HCT116 (cell line): ENCODE results near the gene CNST.

ENCODE experiments used
- CEBPB ChIP-seq: IDR thresholded peaks from 2 replicates; pipeline ENCODE4 v1.6.1; 2012; ENCODE audit warnings: low read depth
- CTCF ChIP-seq, 3 experiments: fragments of 200-600 bp in 1 of 3; sonication (generic) in 1 of 3; IDR thresholded peaks in 2 of 3; conservative IDR thresholded peaks in 1 of 3; 2 replicates each; pipeline ENCODE4 v1.5.1; 2012 to 2017; ENCODE audit warnings: low read depth in 2 of 3, low read length in 2 of 3, antibody characterized with exemption in 1 of 3, borderline replicate concordance in 1 of 3, control low read depth in 1 of 3, mild to moderate bottlenecking in 1 of 3, mixed read lengths in 1 of 3, mixed run types in 1 of 3, moderate library complexity in 1 of 3; ENCODE audit not compliant: insufficient read depth in 1 of 3
- EZH2 ChIP-seq: fragments of 200-600 bp; sonication (generic); IDR thresholded peaks from 2 replicates; pipeline ENCODE4 v1.6.1; 2017; ENCODE audit warnings: antibody characterized with exemption, mixed run types
- MAX ChIP-seq: IDR thresholded peaks from 2 replicates; pipeline ENCODE4 v1.6.1; 2012
- POLR2A ChIP-seq: IDR thresholded peaks from 2 replicates; pipeline ENCODE4 v1.7.0; 2011; ENCODE audit warnings: borderline replicate concordance; ENCODE audit not compliant: insufficient read depth, insufficient read length; ENCODE audit errors: extremely low read depth
- POLR2AphosphoS5 ChIP-seq: IDR thresholded peaks from 2 replicates; pipeline ENCODE4 v1.6.1; 2011; ENCODE audit warnings: mild to moderate bottlenecking, low read depth, low read length, moderate library complexity
- SRF ChIP-seq: IDR thresholded peaks from 2 replicates; pipeline ENCODE4 v1.6.1; 2012; ENCODE audit warnings: low read depth
- YY1 ChIP-seq: IDR thresholded peaks from 2 replicates; pipeline ENCODE4 v1.6.1; 2011; ENCODE audit warnings: low read length, low read depth, moderate library complexity, mild to moderate bottlenecking; ENCODE audit not compliant: insufficient replicate concordance; ENCODE audit errors: extremely low read depth
- ZBTB33 ChIP-seq: IDR thresholded peaks from 2 replicates; pipeline ENCODE4 v1.6.1; 2011; ENCODE audit warnings: mild to moderate bottlenecking, low read length, moderate library complexity; ENCODE audit not compliant: insufficient replicate concordance; ENCODE audit errors: extremely low read depth

- TF ChIP-seq CTCF (IDR thresholded peaks at IDR 0.05 in 2 of 3, conservative IDR thresholded peaks at IDR 0.05 in 1 of 3; ENCODE audit: borderline replicate concordance in 1 of 3, insufficient read depth in 1 of 3, low read depth in 2 of 3, low read length in 2 of 3), result no peak
- TF ChIP-seq ZBTB33, result no peak
- TF ChIP-seq MAX, result no peak
- no peak for TF ChIP-seq POLR2A
- no peak for TF ChIP-seq EZH2
- no peak for TF ChIP-seq YY1
- no peak for TF ChIP-seq SRF
- TF ChIP-seq CEBPB, result no peak
- TF ChIP-seq POLR2AphosphoS5, result no peak
These were observed 517 bp upstream of the CNST start for GRCh38 chr1:246565751-246566127.
